Measurements from ENCODE around the gene ZNF554.

The ZNF554 gene

DNA sequence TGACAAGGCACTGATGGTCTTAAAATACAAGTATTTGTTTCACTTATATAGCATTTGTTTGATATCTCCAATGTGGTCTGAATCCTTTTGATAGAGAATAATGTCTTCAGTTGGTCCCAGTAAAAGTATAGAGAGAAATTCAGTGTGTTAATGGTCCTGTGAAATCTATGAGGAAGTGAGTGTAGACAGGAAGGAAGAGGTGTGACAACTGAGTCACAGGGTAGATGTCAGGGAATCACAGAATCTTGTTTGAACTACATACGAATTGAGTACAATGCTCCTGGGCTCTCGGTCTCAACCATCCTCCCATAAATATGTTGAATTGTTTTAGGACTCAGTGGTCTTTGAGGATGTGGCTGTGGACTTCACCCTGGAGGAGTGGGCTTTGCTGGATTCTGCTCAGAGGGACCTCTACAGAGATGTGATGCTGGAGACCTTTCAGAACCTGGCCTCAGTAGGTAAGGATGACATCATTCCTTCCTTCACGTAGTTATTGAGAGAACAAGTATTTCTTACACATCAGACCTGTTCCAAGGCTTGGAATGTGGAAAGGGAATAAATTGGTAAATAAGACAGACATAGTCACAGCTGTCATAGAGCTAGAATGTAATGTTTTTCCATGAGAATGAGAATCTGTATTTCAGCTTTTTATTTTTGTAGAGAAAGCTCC lies 30.7 kb downstream of the ZNF554 start:
- no peak for DNase-seq (ENCODE audit: low read depth in 1 of 2, low spot score in 1 of 2)
- no peak overlapping the region for H3K4me3 ChIP-seq (replicated peaks; ENCODE audit: insufficient read depth, low read length)
- H3K27ac ChIP-seq (replicated peaks): no peak overlapping the region
- TF ChIP-seq GABPA (IDR thresholded peaks at IDR 0.05; ENCODE audit: low read depth): no peak
- TF ChIP-seq, protein P1, sequence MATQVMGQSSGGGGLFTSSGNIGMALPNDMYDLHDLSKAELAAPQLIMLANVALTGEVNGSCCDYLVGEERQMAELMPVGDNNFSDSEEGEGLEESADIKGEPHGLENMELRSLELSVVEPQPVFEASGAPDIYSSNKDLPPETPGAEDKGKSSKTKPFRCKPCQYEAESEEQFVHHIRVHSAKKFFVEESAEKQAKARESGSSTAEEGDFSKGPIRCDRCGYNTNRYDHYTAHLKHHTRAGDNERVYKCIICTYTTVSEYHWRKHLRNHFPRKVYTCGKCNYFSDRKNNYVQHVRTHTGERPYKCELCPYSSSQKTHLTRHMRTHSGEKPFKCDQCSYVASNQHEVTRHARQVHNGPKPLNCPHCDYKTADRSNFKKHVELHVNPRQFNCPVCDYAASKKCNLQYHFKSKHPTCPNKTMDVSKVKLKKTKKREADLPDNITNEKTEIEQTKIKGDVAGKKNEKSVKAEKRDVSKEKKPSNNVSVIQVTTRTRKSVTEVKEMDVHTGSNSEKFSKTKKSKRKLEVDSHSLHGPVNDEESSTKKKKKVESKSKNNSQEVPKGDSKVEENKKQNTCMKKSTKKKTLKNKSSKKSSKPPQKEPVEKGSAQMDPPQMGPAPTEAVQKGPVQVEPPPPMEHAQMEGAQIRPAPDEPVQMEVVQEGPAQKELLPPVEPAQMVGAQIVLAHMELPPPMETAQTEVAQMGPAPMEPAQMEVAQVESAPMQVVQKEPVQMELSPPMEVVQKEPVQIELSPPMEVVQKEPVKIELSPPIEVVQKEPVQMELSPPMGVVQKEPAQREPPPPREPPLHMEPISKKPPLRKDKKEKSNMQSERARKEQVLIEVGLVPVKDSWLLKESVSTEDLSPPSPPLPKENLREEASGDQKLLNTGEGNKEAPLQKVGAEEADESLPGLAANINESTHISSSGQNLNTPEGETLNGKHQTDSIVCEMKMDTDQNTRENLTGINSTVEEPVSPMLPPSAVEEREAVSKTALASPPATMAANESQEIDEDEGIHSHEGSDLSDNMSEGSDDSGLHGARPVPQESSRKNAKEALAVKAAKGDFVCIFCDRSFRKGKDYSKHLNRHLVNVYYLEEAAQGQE (IDR thresholded peaks at IDR 0.05; ENCODE audit: insufficient replicate concordance, low read depth): no peak
- TF ChIP-seq POLR2AphosphoS5 (IDR thresholded peaks at IDR 0.05; ENCODE audit: low read depth): no peak
- TF ChIP-seq, protein P2, sequence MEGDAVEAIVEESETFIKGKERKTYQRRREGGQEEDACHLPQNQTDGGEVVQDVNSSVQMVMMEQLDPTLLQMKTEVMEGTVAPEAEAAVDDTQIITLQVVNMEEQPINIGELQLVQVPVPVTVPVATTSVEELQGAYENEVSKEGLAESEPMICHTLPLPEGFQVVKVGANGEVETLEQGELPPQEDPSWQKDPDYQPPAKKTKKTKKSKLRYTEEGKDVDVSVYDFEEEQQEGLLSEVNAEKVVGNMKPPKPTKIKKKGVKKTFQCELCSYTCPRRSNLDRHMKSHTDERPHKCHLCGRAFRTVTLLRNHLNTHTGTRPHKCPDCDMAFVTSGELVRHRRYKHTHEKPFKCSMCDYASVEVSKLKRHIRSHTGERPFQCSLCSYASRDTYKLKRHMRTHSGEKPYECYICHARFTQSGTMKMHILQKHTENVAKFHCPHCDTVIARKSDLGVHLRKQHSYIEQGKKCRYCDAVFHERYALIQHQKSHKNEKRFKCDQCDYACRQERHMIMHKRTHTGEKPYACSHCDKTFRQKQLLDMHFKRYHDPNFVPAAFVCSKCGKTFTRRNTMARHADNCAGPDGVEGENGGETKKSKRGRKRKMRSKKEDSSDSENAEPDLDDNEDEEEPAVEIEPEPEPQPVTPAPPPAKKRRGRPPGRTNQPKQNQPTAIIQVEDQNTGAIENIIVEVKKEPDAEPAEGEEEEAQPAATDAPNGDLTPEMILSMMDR (IDR thresholded peaks at IDR 0.05; ENCODE audit: insufficient read depth, low read length): no peak
- H3K27me3 ChIP-seq (ENCODE audit: insufficient read depth, poor library complexity, severe bottlenecking): no peaks in the 10 kb centered on the region

DNA sequence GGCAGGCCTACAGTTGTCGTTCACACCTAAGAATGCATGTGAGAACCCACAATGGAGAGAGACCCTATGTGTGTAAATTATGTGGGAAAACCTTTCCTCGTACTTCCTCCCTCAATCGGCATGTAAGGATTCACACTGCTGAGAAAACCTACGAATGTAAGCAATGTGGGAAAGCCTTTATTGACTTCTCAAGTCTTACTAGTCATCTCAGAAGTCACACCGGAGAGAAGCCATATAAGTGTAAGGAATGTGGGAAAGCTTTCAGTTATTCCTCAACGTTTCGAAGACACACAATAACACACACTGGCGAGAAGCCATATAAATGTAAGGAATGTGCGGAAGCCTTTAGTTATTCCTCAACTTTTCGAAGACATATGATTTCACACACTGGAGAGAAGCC lies 32.9 kb downstream of the ZNF554 start:
- TF ChIP-seq POLR2AphosphoS5 (IDR thresholded peaks at IDR 0.05; ENCODE audit: low read depth): no peak
- TF ChIP-seq SPI1 (IDR thresholded peaks at IDR 0.05; ENCODE audit: borderline replicate concordance, low read depth): no peak
- TF ChIP-seq, protein P1 (IDR thresholded peaks at IDR 0.05; ENCODE audit: insufficient replicate concordance, low read depth): no peak
- TF ChIP-seq, protein P2 (IDR thresholded peaks at IDR 0.05; ENCODE audit: insufficient read depth, low read length): no peak
- no peak for TF ChIP-seq GABPA (IDR thresholded peaks at IDR 0.05; ENCODE audit: low read depth)
- Histone ChIP-seq H3K27ac (replicated peaks) (no peak overlapping the region), H3K4me3 (replicated peaks; ENCODE audit: insufficient read depth, low read length) (no peak overlapping the region), H3K27me3 (ENCODE audit: insufficient read depth, poor library complexity, severe bottlenecking) (no peaks in the 10 kb centered on the region)
- no peak for DNase-seq (ENCODE audit: low read depth in 1 of 2, low spot score in 1 of 2)

DNA sequence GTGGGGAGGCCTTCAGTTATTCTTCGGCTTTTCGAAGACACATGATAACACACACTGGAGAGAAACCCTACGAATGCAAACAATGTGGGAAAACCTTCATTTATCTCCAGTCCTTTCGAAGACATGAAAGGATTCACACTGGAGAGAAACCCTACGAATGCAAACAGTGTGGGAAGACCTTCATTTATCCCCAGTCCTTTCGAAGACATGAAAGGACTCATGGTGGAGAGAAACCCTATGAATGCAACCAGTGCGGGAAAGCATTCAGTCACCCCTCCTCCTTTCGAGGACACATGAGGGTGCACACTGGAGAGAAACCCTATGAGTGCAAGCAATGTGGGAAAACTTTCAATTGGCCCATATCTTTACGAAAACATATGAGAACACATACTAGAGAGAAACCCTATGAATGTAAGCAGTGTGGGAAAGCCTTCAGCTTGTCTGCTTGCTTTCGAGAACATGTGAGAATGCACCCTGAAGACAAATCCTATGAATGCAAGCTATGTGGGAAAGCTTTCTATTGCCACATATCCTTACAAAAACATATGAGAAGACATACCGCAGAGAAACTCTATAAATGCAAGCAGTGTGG lies 33.4 kb downstream of the ZNF554 start:
- Histone ChIP-seq H3K4me3 (replicated peaks; ENCODE audit: insufficient read depth, low read length) (no peak overlapping the region), H3K27me3 (ENCODE audit: insufficient read depth, poor library complexity, severe bottlenecking) (no peaks in the 10 kb centered on the region)
- no peak for DNase-seq (ENCODE audit: low read depth in 1 of 2, low spot score in 1 of 2)

More for the DNA sequence above, 33.4 kb downstream of the ZNF554 start:
- no peak overlapping the region for H3K27ac ChIP-seq (replicated peaks)
- TF ChIP-seq, protein P2 (IDR thresholded peaks at IDR 0.05; ENCODE audit: insufficient read depth, low read length): no peak
- TF ChIP-seq, protein P1 (IDR thresholded peaks at IDR 0.05; ENCODE audit: insufficient replicate concordance, low read depth): no peak
- TF ChIP-seq SPI1 (IDR thresholded peaks at IDR 0.05; ENCODE audit: borderline replicate concordance, low read depth) (no peak), POLR2AphosphoS5 (IDR thresholded peaks at IDR 0.05; ENCODE audit: low read depth) (no peak), GABPA (IDR thresholded peaks at IDR 0.05; ENCODE audit: low read depth) (no peak)
